H1 (cell line): ENCODE results near the gene ACSF3. TPM values are rescaled to one million over a fixed set of nuclear protein-coding genes. Genes with fewer than 3 reads are reported as not detected.

Experiments
- CTCF ChIA-PET: fragments of 300-600 bp; sonication (Branson Sonifier 250); formaldehyde crosslinking; loops from one replicate; lab custom pipeline; 2021; ENCODE audit not compliant: partially characterized antibody; lab: Charles Lee
- POLR2A ChIA-PET: fragments of 300-600 bp; sonication (Branson Sonifier 250); formaldehyde crosslinking; loops from one replicate; lab custom pipeline; 2021; ENCODE audit warnings: inconsistent platforms; ENCODE audit not compliant: partially characterized antibody; lab: Charles Lee
- DNase-seq, 2 experiments: peaks; one replicate each; pipeline versions ENCODE4 v3.0.0 to v3.0.0-alpha.2; 2010 to 2022; ENCODE audit warnings: low spot score in 2 of 2, low read depth in 1 of 2, mixed read lengths in 1 of 2
- FAIRE-seq: peaks from 2 replicates; lab custom pipeline; 2011; peaks lifted over from hg19 to GRCh38; lab: Jason Lieb, UNC
- H2AFZ ChIP-seq: 2 replicates; pipeline ENCODE4 v1.8.1; 2012; ENCODE audit warnings: low read length, inconsistent platforms
- H2AK5ac ChIP-seq: 2 replicates; pipeline ENCODE4 v1.6.1; 2013; ENCODE audit warnings: low read depth, low read length
- H2BK120ac ChIP-seq: replicated peaks from 2 replicates; pipeline ENCODE3; 2013; ENCODE audit warnings: low read depth, low read length, inconsistent platforms
- H2BK12ac ChIP-seq: 2 replicates; pipeline ENCODE4 v1.6.1; 2013; ENCODE audit warnings: low read depth, low read length
- H2BK15ac ChIP-seq: 2 replicates; pipeline ENCODE4 v1.6.1; 2013; ENCODE audit warnings: low read length
- H2BK20ac ChIP-seq: 2 replicates; pipeline ENCODE4 v1.6.1; 2013; ENCODE audit warnings: low read length
- H2BK5ac ChIP-seq: 2 replicates; pipeline ENCODE4 v1.6.1; 2013; ENCODE audit warnings: low read depth, low read length
- H3K14ac ChIP-seq: 2 replicates; pipeline ENCODE4 v1.6.1; 2013; ENCODE audit warnings: inconsistent platforms; ENCODE audit not compliant: insufficient read length
- H3K18ac ChIP-seq: 2 replicates; pipeline ENCODE4 v1.6.1; 2013; ENCODE audit warnings: low read length; ENCODE audit errors: extremely low read depth
- H3K23ac ChIP-seq: 2 replicates; pipeline ENCODE4 v1.6.1; 2013; ENCODE audit warnings: inconsistent platforms; ENCODE audit not compliant: insufficient read length
- H3K23me2 ChIP-seq: 2 replicates; pipeline ENCODE4 v1.6.1; 2013; ENCODE audit warnings: low read depth, low read length
- H3K27ac ChIP-seq: 2 replicates; pipeline ENCODE4 v1.6.1; 2011; ENCODE audit warnings: low read depth, low read length, inconsistent platforms
- H3K27me3 ChIP-seq, 4 experiments: replicated peaks in 1 of 4; 1 replicate in 1 of 4; 2 replicates in 3 of 4; pipeline versions ENCODE4 v1.6.1 to v1.8.1; 2011 to 2013; ENCODE audit warnings: low read length in 3 of 4, mild to moderate bottlenecking in 3 of 4, inconsistent platforms in 2 of 4, mixed read lengths in 2 of 4, moderate library complexity in 1 of 4; ENCODE audit not compliant: control insufficient read depth in 3 of 4, insufficient read depth in 3 of 4; ENCODE audit errors: extremely low read depth in 1 of 4
- H3K36me3 ChIP-seq, 4 experiments: 2 replicates each; pipeline versions ENCODE4 v1.6.1 to v1.8.1; 2011 to 2013; ENCODE audit warnings: mild to moderate bottlenecking in 4 of 4, low read length in 3 of 4, moderate library complexity in 2 of 4, control low read depth in 1 of 4, inconsistent platforms in 1 of 4; ENCODE audit not compliant: insufficient read depth in 4 of 4, control insufficient read depth in 2 of 4
- H3K4ac ChIP-seq: replicated peaks from 2 replicates; pipeline ENCODE3; 2013; ENCODE audit warnings: low read length, low read depth, mixed read lengths, inconsistent platforms; ENCODE audit not compliant: insufficient read length
- H3K4me1 ChIP-seq, 4 experiments: replicated peaks in 1 of 4; 1 replicate in 1 of 4; 2 replicates in 3 of 4; pipeline versions ENCODE4 v1.6.1 to v1.8.1; 2011 to 2013; ENCODE audit warnings: low read length in 3 of 4, inconsistent platforms in 2 of 4, mixed read lengths in 1 of 4; ENCODE audit not compliant: insufficient read depth in 4 of 4, control insufficient read depth in 3 of 4
- H3K4me2 ChIP-seq, 2 experiments: 2 replicates each; pipeline versions ENCODE4 v1.6.1 to v1.8.1; 2011 to 2013; ENCODE audit warnings: low read depth in 2 of 2, low read length in 2 of 2, control low read depth in 1 of 2, inconsistent platforms in 1 of 2, mild to moderate bottlenecking in 1 of 2; ENCODE audit not compliant: insufficient read depth in 1 of 2
- H3K4me3 ChIP-seq, 4 experiments: fragments of 200-600, 300-600 bp in 1 of 4; sonication (generic), shearing (Covaris generic), sonication (Bioruptor Twin) in 1 of 4; 2 replicates each; pipeline versions ENCODE4 v1.5.1 to v1.8.1; 2011 to 2016; ENCODE audit warnings: low read length in 4 of 4, low read depth in 3 of 4, control low read depth in 2 of 4, inconsistent platforms in 2 of 4, mild to moderate bottlenecking in 2 of 4, mixed read lengths in 1 of 4, moderate library complexity in 1 of 4; ENCODE audit not compliant: insufficient read depth in 2 of 4; ENCODE audit errors: extremely low read depth in 1 of 4
- H3K56ac ChIP-seq: replicated peaks from 2 replicates; pipeline ENCODE3; 2013; ENCODE audit warnings: low read depth, mild to moderate bottlenecking, mixed read lengths, low read length, inconsistent platforms; ENCODE audit not compliant: insufficient read length
- H3K79me1 ChIP-seq: 2 replicates; pipeline ENCODE4 v1.6.1; 2013; ENCODE audit warnings: low read depth, low read length, control low read depth
- H3K79me2 ChIP-seq, 2 experiments: 2 replicates each; pipeline versions ENCODE4 v1.6.1 to v1.8.1; 2012 to 2013; ENCODE audit warnings: low read length in 2 of 2, mild to moderate bottlenecking in 2 of 2, inconsistent platforms in 1 of 2; ENCODE audit not compliant: insufficient read depth in 2 of 2, control insufficient read depth in 1 of 2
- H3K9ac ChIP-seq, 4 experiments: replicated peaks in 1 of 4; 1 replicate in 1 of 4; 2 replicates in 3 of 4; pipeline versions ENCODE4 v1.6.1 to v1.8.1; 2011 to 2013; ENCODE audit warnings: low read depth in 3 of 4, low read length in 3 of 4, control low read depth in 2 of 4, mild to moderate bottlenecking in 2 of 4, moderate library complexity in 2 of 4, inconsistent platforms in 1 of 4; ENCODE audit errors: extremely low read depth in 1 of 4
- H3K9me3 ChIP-seq, 2 experiments: 2 replicates each; pipeline versions ENCODE4 v1.6.1 to v1.8.1; 2012 to 2013; ENCODE audit warnings: mild to moderate bottlenecking in 2 of 2, moderate library complexity in 2 of 2, control low read depth in 1 of 2, inconsistent platforms in 1 of 2, low read depth in 1 of 2, low read length in 1 of 2, mixed read lengths in 1 of 2; ENCODE audit not compliant: insufficient read depth in 2 of 2
- H4K20me1 ChIP-seq, 2 experiments: replicated peaks in 1 of 2; 2 replicates each; pipeline versions ENCODE3 to v1.8.1; 2011 to 2013; ENCODE audit warnings: inconsistent platforms in 2 of 2, low read length in 2 of 2, mild to moderate bottlenecking in 1 of 2; ENCODE audit not compliant: insufficient read depth in 2 of 2, control insufficient read depth in 1 of 2
- H4K5ac ChIP-seq: 2 replicates; pipeline ENCODE4 v1.6.1; 2013; ENCODE audit warnings: low read length, low read depth, mixed read lengths, inconsistent platforms; ENCODE audit not compliant: insufficient read length
- H4K8ac ChIP-seq: 2 replicates; pipeline ENCODE4 v1.8.0; 2013; ENCODE audit warnings: mild to moderate bottlenecking, moderate library complexity, low read length, inconsistent platforms; ENCODE audit not compliant: insufficient read depth; ENCODE audit errors: extremely low read depth
- H4K91ac ChIP-seq: replicated peaks from 2 replicates; pipeline ENCODE3; 2013; ENCODE audit warnings: low read length, mixed read lengths, inconsistent platforms; ENCODE audit not compliant: insufficient read length
- BACH1 ChIP-seq: IDR thresholded peaks from 2 replicates; pipeline ENCODE4 v1.6.1; 2012; ENCODE audit warnings: low read length, improper control_type of control experiment
- FOSL1 ChIP-seq: IDR thresholded peaks from 2 replicates; pipeline ENCODE4 v1.6.1; 2011; ENCODE audit warnings: mild to moderate bottlenecking, low read depth, low read length, moderate library complexity; ENCODE audit not compliant: insufficient read depth
- RAD21 ChIP-seq, 2 experiments: IDR thresholded peaks in 1 of 2; conservative IDR thresholded peaks in 1 of 2; 2 replicates each; pipeline ENCODE4 v1.6.1; 2011; ENCODE audit warnings: low read depth in 2 of 2, low read length in 2 of 2, improper control_type of control experiment in 1 of 2, inconsistent platforms in 1 of 2, mild to moderate bottlenecking in 1 of 2, moderate library complexity in 1 of 2
- SP2 ChIP-seq: IDR thresholded peaks from 2 replicates; pipeline ENCODE4 v1.6.1; 2012; ENCODE audit warnings: mild to moderate bottlenecking, low read length, inconsistent platforms
- SUZ12 ChIP-seq: fragments of 200-600 bp; sonication (generic); IDR thresholded peaks from 2 replicates; pipeline ENCODE4 v1.6.1; 2012; ENCODE audit warnings: mild to moderate bottlenecking, inconsistent platforms, low read length, moderate library complexity, mixed read lengths
- TAF7 ChIP-seq: optimal IDR thresholded peaks from 2 replicates; pipeline ENCODE3; 2011; ENCODE audit warnings: low read depth, mild to moderate bottlenecking, inconsistent platforms, low read length, moderate library complexity, borderline replicate concordance
- TBP ChIP-seq: IDR thresholded peaks from 2 replicates; pipeline ENCODE4 v1.6.1; 2011; ENCODE audit warnings: low read depth, low read length, improper control_type of control experiment
- WGBS, 2 experiments: shearing (Covaris generic) in 1 of 2; methylation state at CpG; one replicate each; pipeline versions ENCODE4 v1.1.6 to v1.1.7; 2013 to 2015; ENCODE audit warnings: low lambda C conversion rate in 2 of 2, mixed read lengths in 2 of 2, inconsistent platforms in 1 of 2, low coverage in 1 of 2, missing lambda C conversion rate in 1 of 2; ENCODE audit not compliant: insufficient replicate concordance in 2 of 2, insufficient coverage in 1 of 2, insufficient read length in 1 of 2; ENCODE audit errors: extremely low coverage in 1 of 2, missing lambda C conversion rate in 1 of 2; 5-methylcytosine and 5-hydroxymethylcytosine counted together
- polyA plus RNA-seq, 7 experiments: library from polyadenylated mRNA; depleted of rRNA in 3 of 7; stranded (reverse) in 5 of 7; unstranded in 2 of 7; fragments of >200 nt in 5 of 7; fragments of 200-250 nt in 2 of 7; gene quantifications; 1 replicate in 5 of 7; 2 replicates in 1 of 7; 4 replicates in 1 of 7; pipeline versions ENCODE4 v1.2.1 to v1.2.3, GENCODE V29; 2011 to 2013; ENCODE audit warnings: missing spikeins in 2 of 7, mixed read lengths in 2 of 7
- total RNA-seq: library from RNA; stranded (reverse); fragmentation: NEBNext Ultra II Directional; extraction: Animal tissue kit (Norgen Biotek cat#: 25700); gene quantifications from 2 replicates; pipeline ENCODE4 v1.2.1, GENCODE V29; 2021
- TF ChIP-seq, protein P1 (sequence below): IDR thresholded peaks from 2 replicates; pipeline ENCODE4 v1.6.1; 2012; ENCODE audit warnings: inconsistent platforms

The ACSF3 gene
- total and polyA plus RNA-seq, 2 of the 8 experiments (the other 6 are each of a cell fraction or from before 2014, with no cell fraction given): 15.6 to 22.9 TPM

DNA sequence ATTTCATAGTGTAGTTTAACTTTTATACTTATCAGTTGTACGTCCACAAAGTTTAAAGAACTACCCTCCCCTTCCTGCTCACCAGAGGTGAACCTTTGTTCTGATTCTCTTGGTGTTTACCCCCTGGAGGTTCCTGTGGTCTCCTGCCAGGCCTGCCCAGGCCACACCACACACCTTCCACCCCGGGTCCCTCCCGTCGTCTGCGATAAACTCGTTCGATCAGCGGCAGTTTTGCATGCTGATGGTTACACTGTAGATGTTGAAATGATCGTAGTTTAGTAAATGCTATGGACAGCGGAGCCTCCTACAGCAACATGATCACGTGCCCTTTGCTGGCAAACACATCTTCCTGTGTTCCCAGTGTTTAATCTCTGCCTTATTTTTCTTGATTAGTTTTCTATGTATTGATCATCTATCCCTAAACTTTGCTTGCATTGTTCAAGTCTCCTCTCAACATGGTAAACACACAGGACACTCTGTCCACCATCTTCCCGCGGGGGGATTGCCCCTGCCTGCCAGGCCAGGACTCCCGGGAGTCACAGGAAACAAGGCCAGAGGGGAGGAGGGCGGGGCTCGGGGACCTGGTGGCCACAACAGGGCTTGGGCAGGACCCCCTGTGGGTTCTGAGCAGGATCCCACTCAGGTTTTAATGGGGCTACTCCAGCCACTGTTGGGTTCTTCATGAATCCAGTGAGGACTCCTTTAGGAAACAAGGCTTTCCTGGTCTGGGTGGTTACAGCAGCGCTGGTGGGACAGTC is 2.8 kb upstream of the ACSF3 start:
- H2AFZ ChIP-seq: no peak overlapping the region
- H3K23me2 ChIP-seq: peaks cover 8% of the 10 kb centered on the region; the same call in 1 of the 2 replicates
- no peak overlapping the region for H3K56ac ChIP-seq
- no peak overlapping the region for H3K23ac ChIP-seq
- peaks cover 1% of the 10 kb centered on the region; the same call in 1 of the 2 replicates for H3K79me1 ChIP-seq
- H3K18ac ChIP-seq: no peak overlapping the region
- H3K4me1 ChIP-seq: peaks cover 4 to 19% (median 12%) of the 10 kb centered on the region in 4 experiments
- 79% methylated on average over 16 of the region's 17 CpGs; no CpG with 5 or more reads in 1 of the 2 experiments for WGBS, 2 experiments
- FAIRE-seq: no peak
- peaks cover 0 to 18% (median 8%) of the 10 kb centered on the region in 4 experiments; a peak in 5 of 7 replicates for H3K27me3 ChIP-seq
- peaks cover 0 to 4% of the 10 kb centered on the region in 2 experiments for H4K20me1 ChIP-seq
- H3K36me3 ChIP-seq: no peaks in the 10 kb centered on the region
- no peak for TF ChIP-seq TBP
- TF ChIP-seq SP2: no peak
- TF ChIP-seq, protein P1, sequence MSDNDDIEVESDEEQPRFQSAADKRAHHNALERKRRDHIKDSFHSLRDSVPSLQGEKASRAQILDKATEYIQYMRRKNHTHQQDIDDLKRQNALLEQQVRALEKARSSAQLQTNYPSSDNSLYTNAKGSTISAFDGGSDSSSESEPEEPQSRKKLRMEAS: no peak
- no peak for TF ChIP-seq BACH1
- TF ChIP-seq FOSL1: no peak
- TF ChIP-seq RAD21 (IDR thresholded peaks at IDR 0.05 in 1 of 2, conservative IDR thresholded peaks at IDR 0.05 in 1 of 2; ENCODE audit: low read depth in 2 of 2, low read length in 2 of 2): no peak
- TF ChIP-seq SUZ12: no peak
- TF ChIP-seq TAF7: no peak
- H4K91ac ChIP-seq: no peak overlapping the region
- H2AK5ac ChIP-seq: no peak overlapping the region
- H4K5ac ChIP-seq: no peak overlapping the region
- DNase-seq: no peak
- no peak overlapping the region for H3K4me2 ChIP-seq
- no peak overlapping the region for H2BK12ac ChIP-seq
- H2BK15ac ChIP-seq: no peak overlapping the region
- peaks cover 0 to 12% of the 10 kb centered on the region in 2 experiments; a peak in 2 of 4 replicates for H3K79me2 ChIP-seq
- no peak overlapping the region for H2BK20ac ChIP-seq
- CTCF ChIA-PET: no interaction called here
- no peaks in the 10 kb centered on the region; a peak in 1 of 4 replicates for H3K9me3 ChIP-seq
- no peak overlapping the region for H3K4ac ChIP-seq
- POLR2A ChIA-PET: interaction anchor here (1.3 kb wide), 1 partner anchor 21 kb away, joined by 3 read pairs; no protein-coding TSS in a partner anchor
- H3K9ac ChIP-seq: no peak overlapping the region
- H3K4me3 ChIP-seq: no peak overlapping the region
- H3K14ac ChIP-seq: no peak overlapping the region
- no peak overlapping the region for H4K8ac ChIP-seq
- H3K27ac ChIP-seq: no peak overlapping the region
- no peak overlapping the region for H2BK5ac ChIP-seq
- H2BK120ac ChIP-seq: no peak overlapping the region
